HG03565 (cell line): ENCODE measurements around the gene PLVAP.
A peak's percentile ranks its signal among the peaks of the same experiment; 100 is the strongest.

Source experiments
- ATAC-seq: cut with Tn5 transposase; IDR thresholded peaks from one replicate; pipeline ENCODE4 v1.9.1; 2021; ENCODE audit warnings: mild to moderate bottlenecking, moderate library complexity; ENCODE audit not compliant: unreplicated experiment

PLVAP gene, protein sequence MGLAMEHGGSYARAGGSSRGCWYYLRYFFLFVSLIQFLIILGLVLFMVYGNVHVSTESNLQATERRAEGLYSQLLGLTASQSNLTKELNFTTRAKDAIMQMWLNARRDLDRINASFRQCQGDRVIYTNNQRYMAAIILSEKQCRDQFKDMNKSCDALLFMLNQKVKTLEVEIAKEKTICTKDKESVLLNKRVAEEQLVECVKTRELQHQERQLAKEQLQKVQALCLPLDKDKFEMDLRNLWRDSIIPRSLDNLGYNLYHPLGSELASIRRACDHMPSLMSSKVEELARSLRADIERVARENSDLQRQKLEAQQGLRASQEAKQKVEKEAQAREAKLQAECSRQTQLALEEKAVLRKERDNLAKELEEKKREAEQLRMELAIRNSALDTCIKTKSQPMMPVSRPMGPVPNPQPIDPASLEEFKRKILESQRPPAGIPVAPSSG

DNA sequence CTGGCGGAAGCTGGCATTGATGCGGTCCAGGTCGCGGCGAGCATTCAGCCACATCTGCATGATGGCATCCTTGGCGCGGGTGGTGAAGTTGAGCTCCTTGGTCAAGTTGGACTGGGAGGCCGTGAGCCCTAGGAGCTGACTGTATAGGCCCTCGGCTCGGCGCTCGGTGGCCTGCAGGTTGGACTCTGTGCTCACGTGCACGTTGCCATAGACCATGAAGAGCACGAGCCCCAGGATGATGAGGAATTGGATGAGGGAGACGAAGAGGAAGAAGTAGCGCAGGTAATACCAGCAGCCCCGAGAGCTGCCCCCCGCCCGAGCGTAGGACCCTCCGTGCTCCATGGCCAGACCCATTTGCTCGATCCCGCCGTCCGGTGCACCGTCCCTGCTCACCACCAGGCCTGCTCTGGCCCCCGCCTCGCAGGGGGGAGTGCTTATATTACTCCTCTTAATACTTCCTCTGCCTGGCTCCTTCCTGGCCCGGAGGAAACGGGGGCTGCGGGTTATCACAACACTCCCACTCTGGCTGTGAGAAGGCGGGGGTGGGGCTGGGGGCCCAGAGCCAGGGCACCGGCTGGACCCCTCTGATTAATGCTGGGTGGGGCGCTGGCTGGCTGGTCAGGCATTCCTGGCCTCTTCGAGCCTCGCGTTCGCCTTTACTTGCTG lies at the start of gene PLVAP:
PLVAP (minus strand) TSS at position 408 of the 666 bp plus-strand sequence; CDS start at position 354, 54 bp downstream.
- ATAC-seq: no peak

DNA sequence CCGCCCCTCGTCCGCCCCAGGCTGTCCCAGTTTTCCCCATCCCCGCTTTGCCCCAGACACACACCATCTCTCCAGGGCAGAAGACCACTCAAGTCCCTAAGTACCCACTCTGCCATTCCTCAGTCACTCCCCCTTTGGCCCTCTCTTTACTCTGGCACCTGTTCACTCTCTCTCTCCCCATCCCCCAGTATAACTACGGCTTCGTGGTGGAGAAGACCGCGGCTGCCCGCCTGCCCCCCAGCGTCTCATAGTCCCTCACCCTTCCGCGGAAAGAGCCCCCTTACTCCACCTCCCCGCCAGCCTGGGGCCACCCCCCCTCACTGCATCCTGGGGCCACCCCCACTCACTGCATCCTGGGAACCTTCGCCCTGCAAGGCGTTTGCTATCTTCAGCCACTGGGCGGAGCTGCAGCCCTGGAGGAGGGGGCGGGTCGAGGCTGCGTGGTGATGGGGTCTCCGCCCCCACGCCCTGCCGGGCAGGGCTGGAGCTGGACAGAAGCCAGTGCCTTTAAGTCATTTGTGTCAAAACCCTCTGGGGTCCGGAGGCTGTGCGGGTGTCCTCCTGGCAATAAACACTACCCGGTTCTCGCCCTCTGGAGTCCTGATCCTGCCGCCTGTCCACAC lies 47.7 kb upstream of the PLVAP start:
- ATAC-seq: no peak

DNA sequence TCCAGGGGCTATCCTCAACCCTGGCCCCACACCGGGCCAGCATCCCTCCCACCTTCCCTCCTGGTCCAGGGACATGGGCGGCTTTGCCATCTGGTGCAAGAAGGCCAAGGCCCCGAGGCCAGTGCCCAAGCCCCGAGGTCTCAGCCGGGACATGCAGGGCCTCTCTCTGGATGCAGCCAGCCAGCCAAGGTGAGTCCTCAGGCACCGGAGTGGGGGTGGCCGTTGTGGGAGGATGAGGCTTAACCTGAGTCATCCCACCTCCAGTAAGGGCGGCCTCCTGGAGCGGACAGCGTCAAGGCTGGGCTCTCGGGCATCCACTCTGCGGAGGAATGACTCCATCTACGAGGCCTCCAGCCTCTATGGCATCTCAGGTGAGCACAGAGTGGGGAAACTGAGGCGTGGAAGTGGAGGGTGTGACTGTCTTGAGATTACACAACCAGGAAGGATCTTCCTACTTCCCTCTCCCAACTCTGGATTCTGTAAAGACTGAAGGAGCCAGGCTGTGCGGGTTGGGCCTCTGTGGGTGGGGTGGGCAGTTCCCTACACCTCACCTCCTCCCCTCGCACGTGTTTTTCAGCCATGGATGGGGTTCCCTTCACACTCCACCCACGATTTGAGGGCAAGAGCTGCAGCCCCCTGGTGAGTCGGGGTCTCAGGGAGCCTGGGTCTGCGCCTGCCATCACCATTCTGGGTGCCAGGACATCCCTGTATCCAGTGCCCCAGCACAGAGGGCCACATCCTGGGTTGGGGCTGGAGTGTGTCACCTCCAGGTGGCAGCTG lies 46.5 kb upstream of the PLVAP start:
- no peak for ATAC-seq

DNA sequence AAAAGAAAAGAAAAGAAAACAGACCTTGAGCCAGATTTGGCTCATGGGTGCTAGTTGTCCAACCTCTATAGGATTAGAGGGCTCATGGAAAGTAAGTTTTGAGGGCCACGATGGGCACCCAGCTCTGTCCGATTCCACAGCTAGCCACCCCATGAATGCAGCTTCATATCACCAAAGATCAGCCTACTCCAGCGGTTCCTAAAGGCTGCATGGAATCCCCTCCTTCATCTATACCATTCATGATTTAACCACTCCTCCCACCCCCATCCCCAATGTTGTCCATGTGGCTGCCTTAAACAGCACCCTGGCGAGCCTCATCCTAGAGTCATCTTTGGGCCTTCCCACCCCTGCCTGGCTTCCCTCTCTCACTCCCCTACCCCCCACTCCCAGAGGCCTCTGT lies 44.8 kb upstream of the PLVAP start:
- ATAC-seq: no peak

DNA sequence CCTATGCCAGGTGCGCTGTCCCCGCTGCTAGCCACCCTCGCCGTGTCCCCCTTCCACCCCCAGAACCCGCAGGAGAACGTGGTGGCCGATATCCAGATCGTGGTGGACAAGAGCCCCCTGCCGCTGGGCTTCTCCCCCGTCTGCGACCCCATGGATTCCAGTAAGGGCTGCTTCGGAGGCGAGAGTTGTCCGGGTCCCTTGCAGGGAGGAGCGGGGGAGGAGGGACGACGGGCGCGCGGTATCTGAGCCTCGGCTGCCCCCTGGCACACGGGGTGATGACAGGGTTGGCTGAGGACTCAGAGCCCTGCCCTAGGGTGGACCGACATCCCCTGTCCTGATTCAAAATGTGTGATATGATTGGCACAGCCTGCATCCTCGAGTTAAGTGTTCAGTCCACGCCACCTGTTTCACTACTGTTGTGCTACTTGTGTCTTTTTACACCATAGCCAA lies 43.4 kb upstream of the PLVAP start:
- no peak for ATAC-seq

DNA sequence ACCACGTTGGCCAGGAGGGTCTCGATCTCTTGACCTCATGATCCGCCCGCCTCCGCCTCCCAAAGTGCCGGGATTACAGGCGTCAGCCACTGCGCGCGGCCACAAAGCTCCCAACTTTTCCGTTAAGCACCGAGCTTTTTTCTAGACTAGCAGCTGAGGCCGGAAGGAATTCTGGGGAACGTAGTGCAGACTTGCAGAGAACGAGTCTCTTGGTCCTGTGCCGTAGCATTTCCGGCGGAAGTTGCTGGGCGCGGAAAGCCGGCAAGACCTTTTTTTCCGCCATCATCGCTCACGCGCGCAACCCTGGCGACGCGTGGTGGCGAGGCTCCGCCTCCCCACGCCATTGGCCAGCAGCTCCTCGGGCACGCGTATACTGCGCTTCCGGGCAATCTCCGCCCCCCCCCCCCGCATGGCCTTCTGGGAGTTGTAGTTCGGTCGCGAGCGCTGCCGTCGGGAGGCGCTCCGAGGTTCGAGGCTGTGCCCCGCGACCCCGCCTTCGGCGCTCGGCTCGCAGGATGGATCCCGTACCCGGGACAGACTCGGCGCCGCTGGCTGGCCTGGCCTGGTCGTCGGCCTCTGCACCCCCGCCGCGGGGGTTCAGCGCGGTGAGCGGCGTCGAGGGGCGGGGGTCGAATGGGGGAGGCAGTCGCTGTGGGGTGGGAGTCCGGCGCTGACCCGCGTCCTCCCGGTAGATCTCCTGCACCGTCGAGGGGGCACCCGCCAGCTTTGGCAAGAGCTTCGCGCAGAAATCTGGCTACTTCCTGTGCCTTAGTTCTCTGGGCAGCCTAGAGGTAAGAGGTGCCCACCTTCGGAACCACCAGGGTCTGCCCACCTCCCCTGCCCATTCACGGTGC lies 42.7 kb upstream of the PLVAP start, which contains the start of gene MVB12A:
MVB12A (plus strand) TSS at position 427 of the 854 bp plus-strand sequence; CDS start at position 516, 89 bp downstream.
- ATAC-seq: peak; percentile 78

DNA sequence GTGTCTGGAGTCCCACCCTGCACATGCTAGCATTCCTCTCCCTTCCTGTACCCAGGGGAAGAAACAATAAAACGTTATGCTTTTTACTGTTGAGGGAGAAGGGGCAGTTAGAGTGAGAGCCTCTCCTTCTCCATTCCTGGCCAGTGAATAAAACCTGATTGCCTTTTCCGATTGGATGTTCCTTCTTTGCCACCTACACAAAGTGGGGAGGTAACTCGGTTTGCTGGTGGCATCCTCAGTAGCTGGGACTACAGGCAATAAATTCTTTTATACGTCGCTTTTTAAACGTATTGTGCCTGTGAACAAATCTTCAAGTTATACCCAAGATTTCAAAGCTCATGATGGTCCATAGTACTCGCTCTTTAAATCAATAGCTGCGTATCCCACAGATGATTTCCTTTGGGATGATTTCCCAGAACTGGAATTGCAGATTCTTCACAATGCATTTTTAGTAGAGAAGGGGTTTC lies 42.0 kb upstream of the PLVAP start:
- no peak for ATAC-seq

DNA sequence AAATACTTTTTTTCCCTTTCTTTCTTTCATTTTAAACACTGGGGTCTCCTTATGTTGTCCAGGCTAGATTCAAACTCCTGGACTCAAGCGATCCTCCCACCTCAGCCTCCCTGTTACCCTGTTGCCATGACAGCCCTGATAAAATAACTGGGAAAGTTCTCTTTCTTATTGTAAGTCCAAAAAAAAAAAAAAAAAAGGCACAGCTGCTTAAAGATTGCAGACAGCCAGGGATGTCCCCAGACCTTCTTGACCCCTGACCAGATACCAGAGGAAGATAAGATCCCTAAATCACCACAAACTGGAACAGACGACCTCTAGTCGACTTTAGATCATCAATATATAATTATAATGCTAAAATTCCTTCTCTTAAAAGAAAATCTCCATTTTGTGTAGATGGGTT lies 41.6 kb upstream of the PLVAP start:
- ATAC-seq: no peak

DNA sequence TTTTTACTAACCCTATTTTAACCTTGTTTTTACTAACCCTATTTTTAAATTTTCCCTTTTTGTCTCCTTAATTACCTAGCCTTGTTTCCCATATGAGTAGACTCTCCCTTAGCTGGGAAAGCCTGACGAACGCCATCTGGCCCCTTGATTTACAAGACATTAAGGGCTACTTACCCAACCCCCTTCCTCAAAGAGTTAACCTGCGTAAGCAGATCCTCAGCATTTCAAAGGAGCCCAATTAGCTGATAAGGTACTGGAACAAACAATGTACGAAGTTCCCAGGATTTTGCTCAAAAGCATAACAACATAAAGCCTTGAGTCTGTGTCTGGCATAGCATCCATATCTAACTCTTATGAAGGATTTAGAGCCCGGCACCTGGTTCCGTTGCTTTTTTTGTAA lies 38.0 kb upstream of the PLVAP start:
- ATAC-seq: no peak

DNA sequence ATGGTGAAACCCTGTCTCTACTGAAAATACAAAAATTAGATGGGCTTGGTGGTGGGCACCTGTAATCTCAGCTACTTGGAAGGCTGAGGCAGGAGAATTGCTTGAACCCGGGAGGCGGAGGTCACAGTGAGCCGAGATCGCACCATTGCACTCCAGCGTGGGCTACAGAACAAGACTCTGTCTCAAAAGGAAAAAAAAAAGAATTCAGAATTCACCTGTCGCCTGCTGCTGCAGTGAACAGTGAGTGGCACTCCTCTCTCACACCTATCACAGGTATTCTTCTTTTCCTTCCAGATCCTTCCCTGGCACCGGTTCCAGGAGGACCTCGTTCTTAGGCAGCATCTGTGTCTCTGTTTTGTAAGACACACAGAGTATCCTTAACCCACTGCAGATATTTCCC lies 37.0 kb upstream of the PLVAP start:
- ATAC-seq: no peak

DNA sequence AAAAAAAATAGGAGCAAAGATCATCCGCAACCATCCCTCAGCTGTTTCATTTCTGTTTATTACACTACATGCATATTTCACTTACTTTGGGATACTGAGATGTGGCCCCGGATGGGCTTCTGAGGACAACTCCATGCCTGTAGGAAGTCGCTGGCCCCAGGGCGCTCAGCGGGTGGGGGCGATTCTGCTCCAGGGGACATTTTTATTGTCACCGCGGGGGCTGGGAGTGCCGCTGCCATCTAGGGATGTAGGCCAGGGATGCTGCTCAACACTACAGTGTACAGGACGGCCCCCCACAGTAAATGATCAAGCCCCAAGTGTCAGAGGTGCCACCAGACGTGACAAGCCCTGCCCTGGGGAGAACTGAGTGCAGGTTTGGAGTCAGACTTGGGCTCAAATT lies 34.7 kb upstream of the PLVAP start:
- no peak for ATAC-seq

DNA sequence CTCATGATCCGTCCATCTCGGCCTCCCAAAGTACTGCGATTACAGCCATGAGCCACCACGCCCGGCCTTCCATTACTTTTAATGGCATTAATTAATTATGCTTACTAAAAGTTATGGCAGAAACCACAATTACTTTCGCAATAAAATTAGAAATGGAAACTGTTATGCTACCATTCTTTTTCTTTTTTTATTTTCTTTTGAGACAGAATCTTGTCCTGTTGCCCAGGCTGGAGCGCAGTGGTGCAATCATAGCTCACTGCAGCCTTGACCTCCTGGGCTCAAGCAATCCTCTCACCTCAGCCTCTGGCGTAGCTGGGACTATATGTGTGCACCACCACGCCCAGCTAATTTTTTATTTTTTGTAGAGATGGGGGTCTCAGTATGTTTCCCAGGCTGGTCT lies 32.8 kb upstream of the PLVAP start:
- ATAC-seq: no peak

DNA sequence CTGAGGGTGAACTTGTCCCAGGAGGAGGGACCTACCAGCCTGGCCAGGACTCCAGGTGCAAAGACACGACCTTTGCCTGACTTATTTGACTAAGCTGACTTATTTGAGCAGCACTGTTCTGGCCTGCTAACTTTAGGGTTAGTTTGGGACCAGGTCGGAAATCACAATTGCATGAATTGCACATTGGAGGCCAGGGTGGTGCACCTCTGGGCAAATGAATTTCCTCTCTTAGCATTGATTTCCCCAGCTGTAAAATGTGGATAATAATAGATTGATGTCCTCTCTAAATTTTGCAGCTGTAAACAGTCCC lies 29.7 kb upstream of the PLVAP start:
- no peak for ATAC-seq

DNA sequence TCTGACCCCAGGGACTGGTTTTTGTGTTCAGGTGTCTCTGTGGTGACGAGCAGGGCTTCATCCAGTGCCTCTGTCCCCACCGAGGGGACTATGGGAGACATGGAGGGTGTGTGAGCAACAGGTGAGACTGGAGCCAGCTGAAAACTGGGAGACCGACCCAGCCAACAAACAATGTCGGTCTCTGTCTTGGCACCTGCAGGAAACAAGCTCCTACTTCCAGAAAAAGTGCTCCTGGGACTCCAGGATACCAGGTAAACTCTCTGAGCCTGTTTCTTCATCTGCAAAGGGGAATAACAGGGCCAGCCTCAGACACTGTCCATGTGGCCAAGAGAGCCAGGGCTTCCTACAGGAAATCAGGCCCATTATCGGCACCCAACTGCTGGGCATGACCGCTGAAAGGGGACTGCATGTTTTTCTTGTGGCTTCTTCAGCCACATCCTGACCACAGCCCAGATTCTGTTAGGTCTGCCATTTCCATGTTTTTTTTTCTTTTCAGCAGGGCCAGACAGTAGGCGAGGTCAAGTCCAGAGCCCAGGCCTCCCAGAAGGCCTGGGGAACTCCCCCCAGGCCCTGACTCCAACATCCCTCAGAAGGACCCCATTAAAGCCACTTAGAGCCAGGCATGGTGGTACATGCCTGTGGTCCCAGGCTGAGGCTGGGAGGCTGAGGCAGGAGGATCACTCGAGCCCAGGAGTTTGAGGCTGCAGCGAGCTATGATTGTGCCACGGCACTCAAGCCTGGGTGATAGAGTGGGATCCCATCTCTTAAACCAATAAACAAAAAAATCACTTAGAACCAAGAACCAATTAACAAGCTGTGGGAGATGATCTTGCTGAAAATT lies 29.1 kb upstream of the PLVAP start:
- peak; percentile 12 for ATAC-seq

DNA sequence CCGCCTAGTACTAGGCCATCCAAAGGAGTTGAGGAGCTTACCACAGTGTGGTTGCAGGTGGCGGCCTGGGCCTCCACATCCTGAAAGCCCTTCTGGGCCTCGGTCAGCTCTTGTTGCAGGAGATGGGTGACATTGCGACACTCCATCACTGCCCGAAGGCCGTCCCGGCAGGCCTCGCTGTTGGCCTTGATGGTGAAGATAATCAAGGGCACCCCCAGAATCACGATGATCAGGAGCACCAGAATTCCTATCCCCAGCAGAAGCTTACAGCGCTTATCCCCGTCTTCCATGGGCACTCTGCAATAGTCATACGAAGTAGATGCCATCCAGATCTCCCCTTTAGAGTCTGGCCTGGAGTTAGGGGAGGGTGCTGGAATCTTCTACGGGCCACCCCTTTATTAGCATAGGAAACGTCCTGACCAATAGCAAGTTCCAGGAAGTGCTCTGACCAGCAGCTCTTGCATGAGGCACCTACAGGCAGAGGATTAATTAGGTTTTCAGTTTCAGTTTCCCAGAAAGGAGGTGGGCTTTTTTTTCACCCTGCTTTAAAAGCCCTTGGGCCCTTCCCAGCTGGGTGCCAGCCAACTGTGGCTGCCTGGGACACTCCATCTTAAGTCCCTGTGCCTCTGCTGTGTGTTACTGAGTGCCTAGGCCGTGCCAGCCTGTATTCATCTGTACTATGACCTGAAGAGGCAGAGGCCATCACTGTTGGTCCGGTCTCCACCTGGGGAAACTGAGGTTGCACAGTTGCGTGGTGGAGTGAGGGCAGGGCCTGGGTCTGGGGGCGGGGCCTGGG lies 28.3 kb upstream of the PLVAP start, which contains the start of gene BST2:
BST2 (minus strand) TSS at position 381 of the 796 bp plus-strand sequence; CDS start at position 326, 55 bp downstream.
- peak; percentile 60 for ATAC-seq

DNA sequence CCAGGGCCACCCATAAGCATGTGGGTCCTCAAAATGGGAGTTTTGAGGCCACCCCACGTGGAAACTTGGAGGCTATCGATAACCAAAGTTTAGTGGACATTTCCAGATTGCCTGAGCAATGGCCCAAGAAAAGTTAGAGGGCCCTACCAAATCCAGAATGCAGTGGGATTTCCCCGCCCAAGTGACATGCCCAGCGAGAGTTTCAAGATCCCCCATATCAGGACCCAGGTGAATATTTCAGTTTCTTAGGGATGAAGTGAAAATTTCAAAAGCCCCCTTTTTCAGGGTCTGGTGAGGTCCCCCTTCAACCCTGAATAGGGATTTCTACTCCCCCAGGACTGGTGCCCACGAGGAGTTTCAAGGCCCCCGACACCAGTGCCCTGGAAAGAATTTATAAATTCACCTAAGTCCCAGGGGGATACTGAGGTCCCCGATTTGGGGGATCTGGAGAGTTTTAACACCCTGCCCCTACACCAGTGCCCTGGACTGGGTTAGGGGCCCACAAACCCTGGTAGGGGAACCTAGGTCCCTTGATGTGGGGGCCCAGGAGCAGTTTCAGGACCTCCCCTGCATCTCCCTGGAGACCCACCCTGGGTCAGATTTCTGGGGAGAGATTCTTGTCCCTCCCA lies 27.6 kb upstream of the PLVAP start:
- ATAC-seq: no peak

DNA sequence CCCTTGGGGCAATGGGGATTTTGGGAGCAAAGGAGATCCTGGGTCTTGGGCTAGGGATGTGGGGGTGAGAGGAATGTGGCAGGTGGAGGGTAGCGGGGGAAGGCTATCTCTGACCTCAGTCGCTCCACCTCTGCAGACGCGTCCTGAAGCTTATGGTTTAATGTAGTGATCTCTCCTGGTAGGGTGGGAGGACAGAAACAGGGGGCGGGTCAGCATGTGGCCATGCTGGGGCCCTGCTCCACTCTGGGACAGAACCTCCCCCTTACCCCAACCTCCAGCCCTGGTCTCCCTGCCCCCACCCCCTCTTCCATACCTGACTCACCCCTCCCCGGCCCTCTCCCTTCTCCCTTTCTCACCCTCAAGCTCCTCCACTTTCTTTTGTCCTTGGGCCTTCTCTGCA lies 26.9 kb upstream of the PLVAP start:
- no peak for ATAC-seq
